Brain microvascular endothelial cell (primary cell): ENCODE data around the gene CPLANE2.
"Not testable (repeated sequence)": the region's sequence is repeated elsewhere in the genome, so short reads cannot be mapped to it uniquely, and the experiment has no call there.

Experiments
- DNase-seq: peaks from one replicate; pipeline ENCODE4 v3.0.0-alpha.2; 2020
- H3K27ac ChIP-seq: fragments of 250-450 bp; sonication (Bioruptor Pico); 2 replicates; pipeline ENCODE4 v1.5.1; 2020; ENCODE audit warnings: mild to moderate bottlenecking, moderate library complexity
- H3K27me3 ChIP-seq: fragments of 250-450 bp; sonication (Bioruptor Pico); replicated peaks from 2 replicates; pipeline ENCODE4 v1.5.1; 2020; ENCODE audit warnings: mild to moderate bottlenecking
- H3K36me3 ChIP-seq: fragments of 250-450 bp; sonication (Bioruptor Pico); replicated peaks from 2 replicates; pipeline ENCODE4 v1.5.1; 2020; ENCODE audit warnings: mild to moderate bottlenecking
- H3K4me3 ChIP-seq: 2 replicates; pipeline ENCODE4 v1.5.1; 2011; ENCODE audit warnings: low read depth, mild to moderate bottlenecking, control low read depth, low read length, moderate library complexity
- CTCF ChIP-seq: IDR thresholded peaks from 2 replicates; pipeline ENCODE4 v1.5.1; 2011; ENCODE audit warnings: low read depth, mild to moderate bottlenecking, moderate library complexity, low read length, control low read depth, inconsistent platforms; ENCODE audit errors: missing control alignments
- in situ Hi-C: cut with HindIII; loops from 2 replicates; pipeline ENCODE4 v1.10.0; 2017; ENCODE audit warnings: low sequenced_read_pairs, low pct_ligation_motif_present

CPLANE2 gene

GRCh38 chr1:16217061-16217785 is 19.8 kb downstream of the CPLANE2 start:
- no peak for TF ChIP-seq CTCF
- H3K36me3 ChIP-seq: no peaks in the 10 kb centered on the region
- in situ Hi-C loops: no loop called here
- peak overlapping the region; percentile 61 for H3K4me3 ChIP-seq
- no peaks in the 10 kb centered on the region for H3K27me3 ChIP-seq
- H3K27ac ChIP-seq: no peak overlapping the region
- peak; percentile 96 for DNase-seq

GRCh38 chr1:16215882-16216753 is 20.9 kb downstream of the CPLANE2 start:
- TF ChIP-seq CTCF: no peak
- Histone ChIP-seq H3K27me3 (no peaks in the 10 kb centered on the region), H3K36me3 (no peaks in the 10 kb centered on the region), H3K27ac (no peak overlapping the region), H3K4me3 (peak overlapping the region; percentile 61)
- in situ Hi-C loops: no loop called here
- DNase-seq: peak; percentile 78

- DNase-seq, H3K27ac ChIP-seq, in situ Hi-C loops, H3K27me3 ChIP-seq, H3K36me3 ChIP-seq, H3K4me3 ChIP-seq: not testable (repeated sequence)
Measured at GRCh38 chr1:16215240-16215639, 21.7 kb downstream of the CPLANE2 start.

- DNase-seq, H3K36me3 ChIP-seq, H3K27ac ChIP-seq, H3K27me3 ChIP-seq, H3K4me3 ChIP-seq, in situ Hi-C loops: not testable (repeated sequence)
Measured at GRCh38 chr1:16213544-16213943, 23.4 kb downstream of the CPLANE2 start.

GRCh38 chr1:16213013-16213412 is 24.0 kb downstream of the CPLANE2 start:
- H3K4me3 ChIP-seq: no peak overlapping the region
- H3K27ac ChIP-seq: no peak overlapping the region
- in situ Hi-C loops: no loop called here
- DNase-seq: no peak
- no peaks in the 10 kb centered on the region for H3K36me3 ChIP-seq
- no peaks in the 10 kb centered on the region for H3K27me3 ChIP-seq
- TF ChIP-seq CTCF: no peak

GRCh38 chr1:16212251-16212961 is 24.6 kb downstream of the CPLANE2 start, which contains the start of gene ARHGEF19:
ARHGEF19 (minus strand) TSS chr1:16212652; CDS start chr1:16209054, 3,598 bp downstream.
- DNase-seq: no peak
- no peak within 1 kb of the TSS for H3K27ac ChIP-seq
- no peaks in the 10 kb centered on the region for H3K36me3 ChIP-seq
- no peak for TF ChIP-seq CTCF
- no peak within 1 kb of the TSS for H3K4me3 ChIP-seq
- no peaks in the 10 kb centered on the region for H3K27me3 ChIP-seq
- in situ Hi-C loops: no loop called here
